ENCODE data around the gene GPR52.

DNA sequence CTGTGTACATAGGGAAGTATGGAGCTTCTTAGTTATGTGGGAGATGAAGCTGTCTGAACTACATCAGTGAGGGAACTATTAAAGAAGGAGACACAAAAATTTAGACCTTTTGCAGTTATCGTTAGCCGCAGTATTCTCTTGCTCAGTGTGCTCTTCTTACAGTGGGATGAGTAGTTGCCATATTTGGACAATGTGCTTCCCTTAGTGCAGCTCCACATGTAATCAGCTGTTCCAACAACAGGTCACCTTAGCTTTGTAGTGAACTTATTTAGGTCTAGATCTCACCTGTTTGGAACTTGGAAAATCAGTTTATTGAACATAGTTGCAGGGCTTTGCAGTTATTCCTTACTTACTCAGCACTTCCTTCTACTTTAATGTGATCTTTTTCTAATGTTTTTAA lies 18.1 kb downstream of the GPR52 start:
- TF ChIP-seq MYBL2 (CRISPR knock-in tag; IDR thresholded peaks at IDR 0.05) (no peak), GRHL2 (CRISPR knock-in tag; IDR thresholded peaks at IDR 0.05; ENCODE audit: insufficient replicate concordance, severe bottlenecking) (no peak), NFYB (CRISPR knock-in tag; conservative IDR thresholded peaks at IDR 0.05; ENCODE audit: low read depth) (no peak), ZNF416 (CRISPR knock-in tag; IDR thresholded peaks at IDR 0.05) (no peak), NR2C2 (CRISPR knock-in tag; IDR thresholded peaks at IDR 0.05) (no peak), ZNF317 (CRISPR knock-in tag; IDR thresholded peaks at IDR 0.05; ENCODE audit: borderline replicate concordance, low read depth) (no peak), NFATC4 (CRISPR knock-in tag; IDR thresholded peaks at IDR 0.05) (no peak), JUN (CRISPR knock-in tag; IDR thresholded peaks at IDR 0.05) (no peak)
- TF ChIP-seq, protein P1, sequence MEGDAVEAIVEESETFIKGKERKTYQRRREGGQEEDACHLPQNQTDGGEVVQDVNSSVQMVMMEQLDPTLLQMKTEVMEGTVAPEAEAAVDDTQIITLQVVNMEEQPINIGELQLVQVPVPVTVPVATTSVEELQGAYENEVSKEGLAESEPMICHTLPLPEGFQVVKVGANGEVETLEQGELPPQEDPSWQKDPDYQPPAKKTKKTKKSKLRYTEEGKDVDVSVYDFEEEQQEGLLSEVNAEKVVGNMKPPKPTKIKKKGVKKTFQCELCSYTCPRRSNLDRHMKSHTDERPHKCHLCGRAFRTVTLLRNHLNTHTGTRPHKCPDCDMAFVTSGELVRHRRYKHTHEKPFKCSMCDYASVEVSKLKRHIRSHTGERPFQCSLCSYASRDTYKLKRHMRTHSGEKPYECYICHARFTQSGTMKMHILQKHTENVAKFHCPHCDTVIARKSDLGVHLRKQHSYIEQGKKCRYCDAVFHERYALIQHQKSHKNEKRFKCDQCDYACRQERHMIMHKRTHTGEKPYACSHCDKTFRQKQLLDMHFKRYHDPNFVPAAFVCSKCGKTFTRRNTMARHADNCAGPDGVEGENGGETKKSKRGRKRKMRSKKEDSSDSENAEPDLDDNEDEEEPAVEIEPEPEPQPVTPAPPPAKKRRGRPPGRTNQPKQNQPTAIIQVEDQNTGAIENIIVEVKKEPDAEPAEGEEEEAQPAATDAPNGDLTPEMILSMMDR (IDR thresholded peaks at IDR 0.05), result no peak
- TF ChIP-seq, protein P2, sequence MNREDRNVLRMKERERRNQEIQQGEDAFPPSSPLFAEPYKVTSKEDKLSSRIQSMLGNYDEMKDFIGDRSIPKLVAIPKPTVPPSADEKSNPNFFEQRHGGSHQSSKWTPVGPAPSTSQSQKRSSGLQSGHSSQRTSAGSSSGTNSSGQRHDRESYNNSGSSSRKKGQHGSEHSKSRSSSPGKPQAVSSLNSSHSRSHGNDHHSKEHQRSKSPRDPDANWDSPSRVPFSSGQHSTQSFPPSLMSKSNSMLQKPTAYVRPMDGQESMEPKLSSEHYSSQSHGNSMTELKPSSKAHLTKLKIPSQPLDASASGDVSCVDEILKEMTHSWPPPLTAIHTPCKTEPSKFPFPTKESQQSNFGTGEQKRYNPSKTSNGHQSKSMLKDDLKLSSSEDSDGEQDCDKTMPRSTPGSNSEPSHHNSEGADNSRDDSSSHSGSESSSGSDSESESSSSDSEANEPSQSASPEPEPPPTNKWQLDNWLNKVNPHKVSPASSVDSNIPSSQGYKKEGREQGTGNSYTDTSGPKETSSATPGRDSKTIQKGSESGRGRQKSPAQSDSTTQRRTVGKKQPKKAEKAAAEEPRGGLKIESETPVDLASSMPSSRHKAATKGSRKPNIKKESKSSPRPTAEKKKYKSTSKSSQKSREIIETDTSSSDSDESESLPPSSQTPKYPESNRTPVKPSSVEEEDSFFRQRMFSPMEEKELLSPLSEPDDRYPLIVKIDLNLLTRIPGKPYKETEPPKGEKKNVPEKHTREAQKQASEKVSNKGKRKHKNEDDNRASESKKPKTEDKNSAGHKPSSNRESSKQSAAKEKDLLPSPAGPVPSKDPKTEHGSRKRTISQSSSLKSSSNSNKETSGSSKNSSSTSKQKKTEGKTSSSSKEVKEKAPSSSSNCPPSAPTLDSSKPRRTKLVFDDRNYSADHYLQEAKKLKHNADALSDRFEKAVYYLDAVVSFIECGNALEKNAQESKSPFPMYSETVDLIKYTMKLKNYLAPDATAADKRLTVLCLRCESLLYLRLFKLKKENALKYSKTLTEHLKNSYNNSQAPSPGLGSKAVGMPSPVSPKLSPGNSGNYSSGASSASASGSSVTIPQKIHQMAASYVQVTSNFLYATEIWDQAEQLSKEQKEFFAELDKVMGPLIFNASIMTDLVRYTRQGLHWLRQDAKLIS (CRISPR knock-in tag; IDR thresholded peaks at IDR 0.05; ENCODE audit: borderline replicate concordance), result no peak
- TF ChIP-seq, protein P3, sequence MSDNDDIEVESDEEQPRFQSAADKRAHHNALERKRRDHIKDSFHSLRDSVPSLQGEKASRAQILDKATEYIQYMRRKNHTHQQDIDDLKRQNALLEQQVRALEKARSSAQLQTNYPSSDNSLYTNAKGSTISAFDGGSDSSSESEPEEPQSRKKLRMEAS (CRISPR knock-in tag; IDR thresholded peaks at IDR 0.05), result no peak
- TF ChIP-seq, protein P4, sequence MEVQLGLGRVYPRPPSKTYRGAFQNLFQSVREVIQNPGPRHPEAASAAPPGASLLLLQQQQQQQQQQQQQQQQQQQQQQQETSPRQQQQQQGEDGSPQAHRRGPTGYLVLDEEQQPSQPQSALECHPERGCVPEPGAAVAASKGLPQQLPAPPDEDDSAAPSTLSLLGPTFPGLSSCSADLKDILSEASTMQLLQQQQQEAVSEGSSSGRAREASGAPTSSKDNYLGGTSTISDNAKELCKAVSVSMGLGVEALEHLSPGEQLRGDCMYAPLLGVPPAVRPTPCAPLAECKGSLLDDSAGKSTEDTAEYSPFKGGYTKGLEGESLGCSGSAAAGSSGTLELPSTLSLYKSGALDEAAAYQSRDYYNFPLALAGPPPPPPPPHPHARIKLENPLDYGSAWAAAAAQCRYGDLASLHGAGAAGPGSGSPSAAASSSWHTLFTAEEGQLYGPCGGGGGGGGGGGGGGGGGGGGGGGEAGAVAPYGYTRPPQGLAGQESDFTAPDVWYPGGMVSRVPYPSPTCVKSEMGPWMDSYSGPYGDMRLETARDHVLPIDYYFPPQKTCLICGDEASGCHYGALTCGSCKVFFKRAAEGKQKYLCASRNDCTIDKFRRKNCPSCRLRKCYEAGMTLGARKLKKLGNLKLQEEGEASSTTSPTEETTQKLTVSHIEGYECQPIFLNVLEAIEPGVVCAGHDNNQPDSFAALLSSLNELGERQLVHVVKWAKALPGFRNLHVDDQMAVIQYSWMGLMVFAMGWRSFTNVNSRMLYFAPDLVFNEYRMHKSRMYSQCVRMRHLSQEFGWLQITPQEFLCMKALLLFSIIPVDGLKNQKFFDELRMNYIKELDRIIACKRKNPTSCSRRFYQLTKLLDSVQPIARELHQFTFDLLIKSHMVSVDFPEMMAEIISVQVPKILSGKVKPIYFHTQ (CRISPR knock-in tag; IDR thresholded peaks at IDR 0.05), result no peak
